GM12878 (cell line): ENCODE measurements around the gene COL5A1. TPM values are rescaled to one million over a fixed set of nuclear protein-coding genes. Genes with fewer than 3 reads are reported as not detected.

Experiments
- ATAC-seq: fragments of 200-7000 bp; cut with Tn5 transposase; 3 replicates; pipeline ENCODE4 v1.9.1; 2020; ENCODE audit warnings: mild to moderate bottlenecking, moderate library complexity
- BruUV-seq: library from RNA; stranded (reverse); fragments of 400-500 nt; replicated peaks from 2 replicates; lab custom pipeline; 2021; lab: Mats Ljungman, UMichigan
- CTCF ChIA-PET: fragments of 300-600 bp; sonication (Branson Sonifier 250); formaldehyde crosslinking; extraction: SDS; loops from one replicate; lab custom pipeline; 2021; ENCODE audit warnings: inconsistent platforms; lab: Yijun Ruan, JAX
- POLR2A ChIA-PET: fragments of 350-600 bp; formaldehyde crosslinking; extraction: SDS; loops from one replicate; lab custom pipeline; 2021; ENCODE audit warnings: inconsistent platforms; lab: Charles Lee
- RAD21 ChIA-PET: fragments of 300-600 bp; sonication (Branson Sonifier 250); formaldehyde crosslinking; loops from one replicate; lab custom pipeline; 2023; ENCODE audit warnings: antibody characterized with exemption; ENCODE audit not compliant: unreplicated experiment; lab: Charles Lee
- SMC1A ChIA-PET: fragments of 300-600 bp; sonication (Branson Sonifier 250); formaldehyde crosslinking; loops from one replicate; lab custom pipeline; 2023; ENCODE audit not compliant: unreplicated experiment, uncharacterized antibody; lab: Charles Lee
- DNase-seq: peaks from one replicate; pipeline ENCODE4 v3.0.0-alpha.2; 2011; ENCODE audit warnings: low read depth, low spot score
- FAIRE-seq: peaks from 3 replicates; lab custom pipeline; 2011; peaks lifted over from hg19 to GRCh38; lab: Jason Lieb, UNC
- H2AFZ ChIP-seq: 2 replicates; pipeline ENCODE4 v1.6.0; 2011; ENCODE audit warnings: low read depth, low read length, control low read depth; ENCODE audit not compliant: control insufficient read depth
- H3K27ac ChIP-seq: 2 replicates; pipeline ENCODE4 v1.5.1; 2011; ENCODE audit warnings: control low read depth; ENCODE audit not compliant: control insufficient read depth, insufficient read depth
- H3K27me3 ChIP-seq, 2 experiments: replicated peaks in 1 of 2; 2 replicates each; pipeline versions ENCODE4 v1.6.0 to v1.6.1; 2011; ENCODE audit warnings: low read length in 1 of 2; ENCODE audit not compliant: control insufficient read depth in 2 of 2, insufficient read depth in 2 of 2
- H3K36me3 ChIP-seq, 2 experiments: 2 replicates each; pipeline ENCODE4 v1.5.1; 2011; ENCODE audit warnings: low read length in 1 of 2; ENCODE audit not compliant: control insufficient read depth in 2 of 2, insufficient read depth in 2 of 2
- H3K4me1 ChIP-seq: 2 replicates; pipeline ENCODE4 v1.6.1; 2011; ENCODE audit warnings: mild to moderate bottlenecking, low read length, moderate library complexity, mixed read lengths; ENCODE audit not compliant: control insufficient read depth, insufficient read depth
- H3K4me2 ChIP-seq: 2 replicates; pipeline ENCODE4 v1.6.0; 2011; ENCODE audit warnings: control low read depth; ENCODE audit not compliant: control insufficient read depth, insufficient read depth
- H3K4me3 ChIP-seq: fragments of 200-600 bp; sonication (generic); 2 replicates; pipeline ENCODE4 v1.5.1; 2016
- H3K79me2 ChIP-seq: 2 replicates; pipeline ENCODE4 v1.6.0; 2011; ENCODE audit warnings: low read length; ENCODE audit not compliant: control insufficient read depth, insufficient read depth
- H3K9ac ChIP-seq: 2 replicates; pipeline ENCODE4 v1.8.0; 2011; ENCODE audit warnings: low read length, control low read depth, mixed read lengths; ENCODE audit not compliant: control insufficient read depth, insufficient read depth
- H3K9me3 ChIP-seq: replicated peaks from 3 replicates; pipeline ENCODE4 v1.5.1; 2011; ENCODE audit warnings: mild to moderate bottlenecking, low read length; ENCODE audit not compliant: control insufficient read depth, insufficient read depth
- H4K20me1 ChIP-seq: 2 replicates; pipeline ENCODE4 v1.6.0; 2011; ENCODE audit not compliant: control insufficient read depth, insufficient read depth
- CBFB ChIP-seq: IDR thresholded peaks from 2 replicates; pipeline ENCODE4 v1.6.1; 2016; ENCODE audit warnings: antibody characterized with exemption, low read depth
- CHD2 ChIP-seq: IDR thresholded peaks from 2 replicates; pipeline ENCODE4 v1.6.1; 2011; ENCODE audit warnings: low read depth, low read length, improper control_type of control experiment, borderline replicate concordance
- IKZF2 ChIP-seq, 2 experiments: fragments of 450-650 bp; IDR thresholded peaks; 2 replicates each; pipeline ENCODE4 v1.6.1; 2017; ENCODE audit warnings: mild to moderate bottlenecking in 2 of 2, moderate library complexity in 2 of 2
- IRF4 ChIP-seq: IDR thresholded peaks from 2 replicates; pipeline ENCODE4 v1.6.1; 2011; ENCODE audit warnings: low read depth, low read length
- MEF2B ChIP-seq: fragments of 450-650 bp; IDR thresholded peaks from 2 replicates; pipeline ENCODE4 v1.6.1; 2018; ENCODE audit warnings: mild to moderate bottlenecking, moderate library complexity; ENCODE audit not compliant: partially characterized antibody, poor library complexity, severe bottlenecking
- MXI1 ChIP-seq: fragments of 150-350 bp; IDR thresholded peaks from 2 replicates; pipeline ENCODE4 v1.6.1; 2011; ENCODE audit warnings: low read depth, mild to moderate bottlenecking, inconsistent platforms, low read length, improper control_type of control experiment
- NBN ChIP-seq: fragments of 450-650 bp; IDR thresholded peaks from 2 replicates; pipeline ENCODE4 v1.6.1; 2016
- SIN3A ChIP-seq: IDR thresholded peaks from 2 replicates; pipeline ENCODE4 v1.6.1; 2012; ENCODE audit warnings: low read depth, low read length, improper control_type of control experiment
- WGBS: methylation state at CpG from one replicate; pipeline ENCODE4 v1.1.6; 2016; ENCODE audit warnings: low lambda C conversion rate; ENCODE audit not compliant: insufficient replicate concordance, insufficient coverage; ENCODE audit errors: missing lambda C conversion rate; 5-methylcytosine and 5-hydroxymethylcytosine counted together
- in situ Hi-C: fragments of 300-500 bp; cut with MboI; formaldehyde crosslinking; loops from 9 replicates; pipeline ENCODE4 v1.14.3; 2018; ENCODE audit warnings: mixed read lengths
- intact Hi-C: fragments of 100-400 bp; cut with micrococcal nuclease; formaldehyde crosslinking; loops from one replicate; pipeline ENCODE4 v1.14.2; 2022; ENCODE audit not compliant: unreplicated experiment
- polyA plus RNA-seq, 11 experiments: library from polyadenylated mRNA; depleted of rRNA in 4 of 11; unstranded in 6 of 11; stranded (reverse) in 5 of 11; fragments of >200 nt; fragmentation: Nextera tagmentation in 4 of 11; fragmentation: Illumina TruSeq in 1 of 11; extraction: Ambion mirVana in 4 of 11; extraction: Trizol in 1 of 11; gene quantifications; 1 replicate in 1 of 11; 2 replicates in 10 of 11; pipeline versions ENCODE4 v1.2.1 to v1.2.3, GENCODE V29; 2011 to 2016; ENCODE audit warnings: inconsistent platforms in 2 of 11, missing spikeins in 2 of 11, low read depth in 1 of 11
- total RNA-seq, 4 experiments: library from RNA; depleted of rRNA in 3 of 4; stranded (reverse); fragments of >200 nt in 3 of 4; fragmentation: Illumina TruSeq in 1 of 4; extraction: Trizol in 1 of 4; gene quantifications; 2 replicates each; pipeline versions ENCODE4 v1.2.1 to v1.2.3, GENCODE V29; 2013 to 2021
- TF ChIP-seq, protein P1 (sequence below): fragments of 450-650 bp; IDR thresholded peaks from 2 replicates; pipeline ENCODE4 v1.6.1; 2016; ENCODE audit warnings: mild to moderate bottlenecking

The COL5A1 gene
- total and polyA plus RNA-seq, 10 of the 15 experiments (the other 5 are each of a cell fraction or from before 2014, with no cell fraction given) = under 0.01 to 0.15 (median 0.13) TPM; not detected in 4

DNA sequence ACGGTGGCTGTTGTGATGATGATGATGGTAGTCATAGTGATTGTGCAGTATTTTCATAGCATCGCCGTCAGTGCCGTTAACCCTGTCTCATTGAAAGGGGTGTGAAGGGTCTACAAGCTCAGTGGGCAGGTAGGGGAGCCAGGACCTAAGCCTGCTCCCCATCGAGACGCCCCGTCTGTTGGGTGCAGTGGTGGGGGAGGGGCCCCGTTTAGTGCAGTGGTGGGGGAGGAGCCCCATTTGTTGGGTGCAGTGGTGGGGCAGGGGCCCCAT lies 68.6 kb downstream of the COL5A1 start:
- Histone ChIP-seq H3K9me3 (no peaks in the 10 kb centered on the region; the same call in 2 of the 3 replicates), H3K79me2 (no peaks in the 10 kb centered on the region), H3K4me1 (no peaks in the 10 kb centered on the region), H4K20me1 (no peaks in the 10 kb centered on the region), H3K27ac (no peak overlapping the region), H3K36me3 (no peaks in the 10 kb centered on the region), H2AFZ (no peak overlapping the region)
- SMC1A ChIA-PET = no interaction called here
- RAD21 ChIA-PET = no interaction called here
- ATAC-seq = no peak
- TF ChIP-seq, protein P1, sequence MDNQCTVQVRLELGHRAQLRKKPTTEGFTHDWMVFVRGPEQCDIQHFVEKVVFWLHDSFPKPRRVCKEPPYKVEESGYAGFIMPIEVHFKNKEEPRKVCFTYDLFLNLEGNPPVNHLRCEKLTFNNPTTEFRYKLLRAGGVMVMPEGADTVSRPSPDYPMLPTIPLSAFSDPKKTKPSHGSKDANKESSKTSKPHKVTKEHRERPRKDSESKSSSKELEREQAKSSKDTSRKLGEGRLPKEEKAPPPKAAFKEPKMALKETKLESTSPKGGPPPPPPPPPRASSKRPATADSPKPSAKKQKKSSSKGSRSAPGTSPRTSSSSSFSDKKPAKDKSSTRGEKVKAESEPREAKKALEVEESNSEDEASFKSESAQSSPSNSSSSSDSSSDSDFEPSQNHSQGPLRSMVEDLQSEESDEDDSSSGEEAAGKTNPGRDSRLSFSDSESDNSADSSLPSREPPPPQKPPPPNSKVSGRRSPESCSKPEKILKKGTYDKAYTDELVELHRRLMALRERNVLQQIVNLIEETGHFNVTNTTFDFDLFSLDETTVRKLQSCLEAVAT = no peak
- no peak for TF ChIP-seq SIN3A
- no peak for TF ChIP-seq MEF2B
- TF ChIP-seq IKZF2 (IDR thresholded peaks at IDR 0.05) = no peak
- TF ChIP-seq IRF4 = no peak
- TF ChIP-seq CBFB = no peak
- no peak for TF ChIP-seq NBN
- no peak for TF ChIP-seq CHD2
- TF ChIP-seq MXI1 = no peak
- TF ChIP-seq, all 136 proteins: peak for 0
- FAIRE-seq (no peak), DNase-seq (no peak)
- in situ Hi-C loops = no loop called here
- ChIA-PET POLR2A (no interaction called here), CTCF (no interaction called here)
- intact Hi-C loops = no loop called here
- H3K4me2 ChIP-seq = no peak overlapping the region
- 79% methylated on average over 7 of the region's 8 CpGs for WGBS
- no peak overlapping the region for H3K9ac ChIP-seq
- BruUV-seq = no TSS peak
- H3K4me3 ChIP-seq = no peak overlapping the region
- H3K27me3 ChIP-seq = no peaks in the 10 kb centered on the region
